Measurements from ENCODE around the gene OXER1.

DNA sequence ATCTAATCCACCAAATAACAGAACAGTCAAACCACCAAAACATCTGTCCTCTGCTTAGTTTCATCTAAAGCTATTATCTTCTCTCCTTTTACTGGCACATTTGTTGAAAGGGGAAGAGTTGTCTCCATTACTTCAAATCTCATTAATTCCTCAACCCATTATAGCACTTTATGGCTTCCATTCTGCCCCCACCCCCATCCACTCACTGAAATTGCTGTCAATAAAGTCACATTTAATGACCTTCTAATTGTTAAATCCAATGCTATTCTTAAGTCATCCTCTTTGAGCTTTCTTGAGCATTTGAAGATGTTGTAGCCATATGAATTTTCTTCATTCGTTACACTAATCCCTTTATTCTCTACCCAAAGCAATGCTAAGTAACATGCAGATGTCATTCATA lies 5.2 kb downstream of the OXER1 start:
- TF ChIP-seq, protein P1, sequence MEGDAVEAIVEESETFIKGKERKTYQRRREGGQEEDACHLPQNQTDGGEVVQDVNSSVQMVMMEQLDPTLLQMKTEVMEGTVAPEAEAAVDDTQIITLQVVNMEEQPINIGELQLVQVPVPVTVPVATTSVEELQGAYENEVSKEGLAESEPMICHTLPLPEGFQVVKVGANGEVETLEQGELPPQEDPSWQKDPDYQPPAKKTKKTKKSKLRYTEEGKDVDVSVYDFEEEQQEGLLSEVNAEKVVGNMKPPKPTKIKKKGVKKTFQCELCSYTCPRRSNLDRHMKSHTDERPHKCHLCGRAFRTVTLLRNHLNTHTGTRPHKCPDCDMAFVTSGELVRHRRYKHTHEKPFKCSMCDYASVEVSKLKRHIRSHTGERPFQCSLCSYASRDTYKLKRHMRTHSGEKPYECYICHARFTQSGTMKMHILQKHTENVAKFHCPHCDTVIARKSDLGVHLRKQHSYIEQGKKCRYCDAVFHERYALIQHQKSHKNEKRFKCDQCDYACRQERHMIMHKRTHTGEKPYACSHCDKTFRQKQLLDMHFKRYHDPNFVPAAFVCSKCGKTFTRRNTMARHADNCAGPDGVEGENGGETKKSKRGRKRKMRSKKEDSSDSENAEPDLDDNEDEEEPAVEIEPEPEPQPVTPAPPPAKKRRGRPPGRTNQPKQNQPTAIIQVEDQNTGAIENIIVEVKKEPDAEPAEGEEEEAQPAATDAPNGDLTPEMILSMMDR (conservative IDR thresholded peaks at IDR 0.05 in 1 of 2, IDR thresholded peaks at IDR 0.05 in 1 of 2; ENCODE audit: extremely low read depth in 1 of 2, insufficient read depth in 1 of 2, low read depth in 1 of 2, low read length in 2 of 2): no peak
- no peak for TF ChIP-seq EZH2 (IDR thresholded peaks at IDR 0.05; ENCODE audit: borderline replicate concordance, low read length)

All from mammary epithelial cell (primary cell).